BE2C (cell line): ENCODE measurements around the gene CHTOP.
"Not testable (repeated sequence)": the region's sequence is repeated elsewhere in the genome, so short reads cannot be mapped to it uniquely, and the experiment has no call there.

Source experiments
- DNase-seq: peaks from one replicate; pipeline ENCODE4 v3.0.0-alpha.2; 2020
- H3K27me3 ChIP-seq: fragments of 250-450 bp; sonication (Bioruptor Pico); 2 replicates; pipeline ENCODE4 v1.5.1; 2020; ENCODE audit warnings: mild to moderate bottlenecking
- H3K36me3 ChIP-seq: fragments of 250-450 bp; sonication (Bioruptor Pico); 2 replicates; pipeline ENCODE4 v1.5.1; 2020; ENCODE audit warnings: mild to moderate bottlenecking
- H3K4me1 ChIP-seq: fragments of 250-450 bp; sonication (Bioruptor Pico); 2 replicates; pipeline ENCODE4 v1.5.1; 2020
- H3K4me3 ChIP-seq: 2 replicates; pipeline ENCODE4 v1.5.1; 2011; ENCODE audit warnings: low read depth, low read length
- H3K9me3 ChIP-seq: fragments of 250-450 bp; sonication (Bioruptor Pico); 2 replicates; pipeline ENCODE4 v1.5.1; 2020
- CTCF ChIP-seq: IDR thresholded peaks from 2 replicates; pipeline ENCODE4 v1.5.1; 2012; ENCODE audit warnings: mild to moderate bottlenecking, low read depth, low read length

CHTOP gene

GRCh38 chr1:153636312-153636711 is 2.4 kb downstream of the CHTOP start:
- H3K36me3 ChIP-seq: peaks cover 65% of the 10 kb centered on the region
- no peak for DNase-seq
- no peak for TF ChIP-seq CTCF
- no peak overlapping the region for H3K4me3 ChIP-seq
- H3K4me1 ChIP-seq: no peaks in the 10 kb centered on the region
- no peaks in the 10 kb centered on the region for H3K27me3 ChIP-seq
- H3K9me3 ChIP-seq: no peaks in the 10 kb centered on the region

- Histone ChIP-seq H3K9me3 (no peaks in the 10 kb centered on the region), H3K36me3 (peaks cover 84% of the 10 kb centered on the region), H3K4me3 (no peak overlapping the region), H3K4me1 (no peaks in the 10 kb centered on the region), H3K27me3 (no peaks in the 10 kb centered on the region)
- no peak for TF ChIP-seq CTCF
- DNase-seq: no peak
Measured at GRCh38 chr1:153638261-153638660, 4.4 kb downstream of the CHTOP start.

GRCh38 chr1:153639280-153639679 is 5.4 kb downstream of the CHTOP start:
- H3K27me3 ChIP-seq: no peaks in the 10 kb centered on the region
- H3K4me3 ChIP-seq: no peak overlapping the region
- no peak for DNase-seq
- H3K36me3 ChIP-seq: peaks cover 92% of the 10 kb centered on the region
- no peaks in the 10 kb centered on the region for H3K9me3 ChIP-seq
- no peaks in the 10 kb centered on the region for H3K4me1 ChIP-seq
- TF ChIP-seq CTCF: no peak

GRCh38 chr1:153640213-153640612 is 6.3 kb downstream of the CHTOP start:
- H3K36me3 ChIP-seq: peaks cover 98% of the 10 kb centered on the region
- not testable (repeated sequence) for DNase-seq, H3K9me3 ChIP-seq, H3K4me3 ChIP-seq, H3K27me3 ChIP-seq, H3K4me1 ChIP-seq

GRCh38 chr1:153640861-153641260 is 7.0 kb downstream of the CHTOP start:
- Histone ChIP-seq H3K36me3 (peaks cover 99% of the 10 kb centered on the region), H3K4me3 (no peak overlapping the region), H3K4me1 (no peaks in the 10 kb centered on the region), H3K9me3 (no peaks in the 10 kb centered on the region), H3K27me3 (no peaks in the 10 kb centered on the region)
- no peak for DNase-seq
- TF ChIP-seq CTCF: no peak

- DNase-seq: no peak
- peaks cover 98% of the 10 kb centered on the region for H3K36me3 ChIP-seq
- H3K4me1 ChIP-seq: no peaks in the 10 kb centered on the region
- no peaks in the 10 kb centered on the region for H3K9me3 ChIP-seq
- H3K27me3 ChIP-seq: no peaks in the 10 kb centered on the region
- no peak for TF ChIP-seq CTCF
- H3K4me3 ChIP-seq: no peak overlapping the region
Measured at GRCh38 chr1:153642161-153642560, 8.3 kb downstream of the CHTOP start.

GRCh38 chr1:153643100-153643499 is 9.2 kb downstream of the CHTOP start:
- Histone ChIP-seq H3K4me1 (no peaks in the 10 kb centered on the region), H3K9me3 (no peaks in the 10 kb centered on the region), H3K36me3 (peaks cover 89% of the 10 kb centered on the region), H3K4me3 (no peak overlapping the region), H3K27me3 (no peaks in the 10 kb centered on the region)
- DNase-seq: no peak
- no peak for TF ChIP-seq CTCF
